AG04449 (cell line): Measurements from ENCODE around the gene RUBCNL.
A peak's percentile ranks its signal among the peaks of the same experiment; 100 is the strongest.

Experiments
- CTCF ChIA-PET: fragments of 350-600 bp; formaldehyde crosslinking; extraction: SDS; loops from one replicate; lab custom pipeline; 2021; ENCODE audit warnings: antibody characterized with exemption; lab: Yijun Ruan, JAX
- POLR2A ChIA-PET: fragments of 400-600, 350-600 bp; formaldehyde crosslinking; extraction: SDS; loops from one replicate; lab custom pipeline; 2020; ENCODE audit warnings: antibody characterized with exemption, inconsistent platforms; lab: Yijun Ruan, JAX
- DNase-seq: peaks from one replicate; pipeline ENCODE4 v3.0.0-alpha.2; 2010; ENCODE audit warnings: low read depth, low spot score
- H3K4me3 ChIP-seq: 2 replicates; pipeline ENCODE4 v1.5.1; 2011; ENCODE audit warnings: low read depth, mild to moderate bottlenecking, control low read depth, low read length
- TF ChIP-seq, protein P1 (sequence below): IDR thresholded peaks from one replicate; pipeline ENCODE4 v1.5.1; 2011; ENCODE audit warnings: mild to moderate bottlenecking, moderate library complexity, low read length, control low read depth, inconsistent platforms; ENCODE audit not compliant: insufficient read depth; ENCODE audit errors: missing control alignments

RUBCNL gene

DNA sequence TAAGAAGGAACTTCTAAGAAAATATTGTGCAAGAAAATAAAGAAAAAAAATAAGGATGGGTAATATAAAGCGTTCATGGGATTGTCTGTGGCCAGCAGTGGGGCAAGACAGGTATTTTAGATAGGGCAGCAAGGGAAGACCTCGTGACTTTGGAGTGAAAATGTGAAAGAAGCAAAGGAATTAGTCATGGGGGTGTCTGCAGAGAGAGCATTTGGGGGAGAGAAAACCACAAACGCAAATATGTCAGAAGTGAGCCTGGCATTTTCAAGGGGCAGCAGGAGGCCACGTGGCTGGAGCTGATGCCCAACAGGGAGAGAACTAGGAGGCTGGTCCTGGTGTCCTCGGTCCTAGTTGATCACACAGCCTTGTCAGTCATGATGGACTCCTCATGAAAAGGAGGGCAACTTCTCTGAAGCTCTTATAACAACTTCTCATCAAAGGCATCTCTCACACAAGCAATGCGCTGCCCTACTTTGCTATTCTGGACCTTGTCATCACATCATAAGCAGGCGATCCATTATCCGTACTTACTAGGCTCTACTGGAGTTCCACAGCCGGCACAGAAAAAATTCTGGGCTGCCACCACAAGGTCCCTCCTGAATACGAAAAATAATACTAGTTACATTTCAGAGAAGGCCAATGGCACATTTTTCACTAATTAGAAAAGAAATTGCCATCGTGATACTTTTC, 31.0 kb downstream of the RUBCNL start:
- CTCF ChIA-PET: interaction anchor here (1.7 kb wide), 1 partner anchor 13 kb away, joined by 4 read pairs; no protein-coding TSS in a partner anchor
- H3K4me3 ChIP-seq: no peak overlapping the region
- POLR2A ChIA-PET: interaction anchor here (1.5 to 1.8 kb wide), 2 partner anchors 14 to 15 kb away, joined by 8 to 14 read pairs; no protein-coding TSS in a partner anchor

DNA sequence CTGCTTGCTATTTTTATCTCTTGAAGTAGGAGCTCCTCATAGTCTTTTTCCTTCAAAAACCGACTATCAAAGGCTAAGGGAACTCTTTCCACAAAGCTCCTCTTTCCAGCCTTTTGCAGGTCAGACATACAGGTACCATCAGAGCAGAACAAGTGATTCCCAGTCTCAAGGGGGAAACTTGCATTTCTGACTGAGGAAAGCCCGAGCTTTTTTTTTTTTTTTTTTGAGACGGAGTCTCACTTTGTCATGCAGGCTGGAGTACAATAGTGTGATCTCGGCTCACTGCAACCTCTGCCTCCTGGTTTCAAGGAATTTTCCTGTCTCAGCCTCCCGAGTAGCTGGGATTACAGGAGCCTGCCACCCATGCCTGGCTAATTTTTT, 32.0 kb downstream of the RUBCNL start:
- DNase-seq: no peak
- H3K4me3 ChIP-seq: peak overlapping the region; percentile 24
- POLR2A ChIA-PET: interaction anchor here (0.6 to 1.8 kb wide), 4 partner anchors 10 to 15 kb away, joined by 4 to 14 read pairs (median 6); no protein-coding TSS in a partner anchor
- CTCF ChIA-PET: interaction anchor here (0.7 to 1.6 kb wide), 4 partner anchors 16 to 139 kb away, joined by 3 to 6 read pairs (median 4); no protein-coding TSS in a partner anchor
- TF ChIP-seq, protein P1, sequence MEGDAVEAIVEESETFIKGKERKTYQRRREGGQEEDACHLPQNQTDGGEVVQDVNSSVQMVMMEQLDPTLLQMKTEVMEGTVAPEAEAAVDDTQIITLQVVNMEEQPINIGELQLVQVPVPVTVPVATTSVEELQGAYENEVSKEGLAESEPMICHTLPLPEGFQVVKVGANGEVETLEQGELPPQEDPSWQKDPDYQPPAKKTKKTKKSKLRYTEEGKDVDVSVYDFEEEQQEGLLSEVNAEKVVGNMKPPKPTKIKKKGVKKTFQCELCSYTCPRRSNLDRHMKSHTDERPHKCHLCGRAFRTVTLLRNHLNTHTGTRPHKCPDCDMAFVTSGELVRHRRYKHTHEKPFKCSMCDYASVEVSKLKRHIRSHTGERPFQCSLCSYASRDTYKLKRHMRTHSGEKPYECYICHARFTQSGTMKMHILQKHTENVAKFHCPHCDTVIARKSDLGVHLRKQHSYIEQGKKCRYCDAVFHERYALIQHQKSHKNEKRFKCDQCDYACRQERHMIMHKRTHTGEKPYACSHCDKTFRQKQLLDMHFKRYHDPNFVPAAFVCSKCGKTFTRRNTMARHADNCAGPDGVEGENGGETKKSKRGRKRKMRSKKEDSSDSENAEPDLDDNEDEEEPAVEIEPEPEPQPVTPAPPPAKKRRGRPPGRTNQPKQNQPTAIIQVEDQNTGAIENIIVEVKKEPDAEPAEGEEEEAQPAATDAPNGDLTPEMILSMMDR: no peak

More for the DNA sequence above, 31.0 kb downstream of the RUBCNL start:
- no peak for DNase-seq
- TF ChIP-seq, protein P1: no peak

DNA sequence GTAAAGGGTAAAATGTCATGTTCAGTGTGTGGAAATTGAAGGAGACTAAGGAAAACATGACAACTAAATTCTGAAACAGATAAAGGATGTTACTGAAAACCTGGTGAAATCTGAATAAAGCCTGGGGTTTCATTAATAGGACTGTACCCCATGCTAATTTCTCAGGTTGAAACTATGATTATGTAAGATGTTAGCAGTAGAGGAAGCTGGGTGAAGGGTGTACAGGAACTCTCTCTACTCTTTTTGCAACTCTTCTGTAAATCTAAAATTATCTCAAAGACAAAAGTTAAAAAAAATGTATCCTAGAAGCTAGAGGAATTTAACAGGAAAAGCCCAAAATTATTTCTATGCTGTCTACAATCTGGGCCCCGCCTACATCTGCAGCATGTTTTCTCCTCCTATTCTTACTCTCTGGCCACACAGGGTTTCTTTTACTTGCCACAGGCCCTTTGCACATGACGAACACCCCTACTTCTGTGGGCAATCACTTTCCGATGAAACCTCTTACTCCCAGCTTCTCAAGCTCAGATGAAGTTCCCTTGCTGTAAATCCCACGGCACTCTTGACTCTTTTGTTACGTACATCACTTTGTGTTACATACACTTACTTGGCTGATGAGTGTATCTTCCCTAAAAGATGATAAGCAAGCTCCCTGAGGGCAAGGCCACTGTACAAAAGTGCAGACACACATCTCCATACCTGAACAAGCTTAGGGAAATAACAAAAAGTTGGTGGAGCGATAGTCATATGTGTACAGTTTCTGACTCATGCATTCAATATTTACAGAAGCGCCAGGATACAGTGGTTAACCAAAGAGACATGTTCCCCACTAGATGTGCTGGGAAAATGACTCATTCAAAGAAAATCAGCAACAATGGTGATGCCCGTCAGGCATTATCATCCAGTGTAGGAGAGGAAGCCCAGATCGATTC, 32.6 kb downstream of the RUBCNL start:
- TF ChIP-seq, protein P1: no peak
- ChIA-PET POLR2A (interaction anchor here (0.6 to 1.8 kb wide), 4 partner anchors 11 to 15 kb away, joined by 4 to 14 read pairs (median 6); no protein-coding TSS in a partner anchor), CTCF (interaction anchor here (0.7 to 1.6 kb wide), 4 partner anchors 17 to 140 kb away, joined by 3 to 6 read pairs (median 4); no protein-coding TSS in a partner anchor)
- peak; percentile 86 for DNase-seq
- no peak overlapping the region for H3K4me3 ChIP-seq

DNA sequence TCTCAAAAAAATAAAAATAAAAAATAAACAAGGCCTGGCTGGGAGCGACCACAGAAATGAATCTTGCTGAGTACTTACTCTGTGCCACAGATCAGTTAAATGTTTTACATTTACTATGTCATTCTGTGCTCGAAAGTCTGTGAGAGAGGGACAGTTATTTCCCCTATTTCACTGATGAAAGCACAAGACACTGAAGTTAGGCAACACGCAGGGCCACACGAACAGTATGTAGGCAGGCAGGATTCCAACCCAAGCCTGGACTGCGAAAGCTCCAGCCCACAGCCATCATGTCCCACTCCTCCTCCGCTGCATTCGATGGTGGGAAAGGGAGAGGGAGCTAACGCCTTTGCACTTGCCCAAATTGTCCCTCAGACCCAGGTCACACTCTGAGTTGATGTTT, 34.2 kb downstream of the RUBCNL start:
- CTCF ChIA-PET: no interaction called here

DNA sequence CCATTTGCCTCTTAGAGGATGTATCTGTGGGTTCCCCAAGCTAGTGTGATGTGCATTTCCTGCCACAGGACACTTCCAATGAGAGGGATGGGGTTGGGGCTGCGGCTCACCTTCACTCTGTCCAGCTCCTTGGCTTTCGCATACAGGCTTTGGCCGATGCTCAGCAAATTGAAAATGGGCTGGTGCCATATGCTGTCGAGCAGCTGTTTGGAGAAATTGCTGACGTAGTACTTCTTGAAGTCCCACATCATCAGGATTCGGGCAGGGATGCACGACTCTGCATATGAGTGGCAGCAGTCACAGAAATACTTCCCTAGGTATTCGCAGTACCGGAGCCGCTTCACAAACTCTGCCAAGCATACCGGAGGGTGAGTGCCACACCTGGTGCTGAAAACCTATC, 37.0 kb downstream of the RUBCNL start:
- no peak for DNase-seq
- CTCF ChIA-PET: no interaction called here
- POLR2A ChIA-PET: no interaction called here
- TF ChIP-seq, protein P1: no peak
- H3K4me3 ChIP-seq: no peak overlapping the region

More for the DNA sequence above, 34.2 kb downstream of the RUBCNL start:
- POLR2A ChIA-PET: no interaction called here
- DNase-seq: no peak
- TF ChIP-seq, protein P1: no peak
- no peak overlapping the region for H3K4me3 ChIP-seq
